ENCODE data around the gene KCNK7. TPM values are rescaled to one million over a fixed set of nuclear protein-coding genes. Genes with fewer than 3 reads are reported as not detected.
A peak's percentile ranks its signal among the peaks of the same experiment; 100 is the strongest.

Gene KCNK7
- total RNA-seq, 1 donor from 2014 or later = 1.3 TPM

GRCh38 chr11:65555693-65556231 is 39.8 kb downstream of the KCNK7 start:
- ATAC-seq (no peak), DNase-seq (no peak)
- Histone ChIP-seq H3K9me3 (no peaks in the 10 kb centered on the region), H3K36me3 (no peaks in the 10 kb centered on the region), H3K4me1 (peaks cover 46% of the 10 kb centered on the region), H3K4me3 (no peak overlapping the region), H3K27ac (no peak overlapping the region), H3K27me3 (no peaks in the 10 kb centered on the region)
- intact Hi-C loops (cut with DNase I) = no loop called here
- TF ChIP-seq CTCF (IDR thresholded peaks at IDR 0.05) = no peak

GRCh38 chr11:65554842-65555430 is 40.7 kb downstream of the KCNK7 start:
- ATAC-seq (no peak), DNase-seq (no peak)
- no peak overlapping the region for H3K4me3 ChIP-seq
- no peak for TF ChIP-seq CTCF (IDR thresholded peaks at IDR 0.05)
- no peak overlapping the region for H3K27ac ChIP-seq
- intact Hi-C loops (cut with DNase I) = no loop called here
- H3K36me3 ChIP-seq = no peaks in the 10 kb centered on the region
- H3K27me3 ChIP-seq = no peaks in the 10 kb centered on the region
- no peaks in the 10 kb centered on the region for H3K9me3 ChIP-seq
- H3K4me1 ChIP-seq = peaks cover 38% of the 10 kb centered on the region

- Histone ChIP-seq H3K4me1 (peaks cover 31% of the 10 kb centered on the region), H3K27ac (no peak overlapping the region), H3K36me3 (peaks cover 2% of the 10 kb centered on the region), H3K9me3 (no peaks in the 10 kb centered on the region), H3K4me3 (no peak overlapping the region), H3K27me3 (no peaks in the 10 kb centered on the region)
- TF ChIP-seq CTCF (IDR thresholded peaks at IDR 0.05) = no peak
- DNase-seq (no peak), ATAC-seq (no peak)
- intact Hi-C loops (cut with DNase I) = no loop called here
Observed at GRCh38 chr11:65554057-65554818, 41.4 kb downstream of the KCNK7 start.

GRCh38 chr11:65553301-65554001 is 42.1 kb downstream of the KCNK7 start:
- DNase-seq = no peak
- H3K9me3 ChIP-seq = no peaks in the 10 kb centered on the region
- peaks cover 6% of the 10 kb centered on the region for H3K36me3 ChIP-seq
- intact Hi-C loops (cut with DNase I) = no loop called here
- no peak overlapping the region for H3K27ac ChIP-seq
- no peaks in the 10 kb centered on the region for H3K27me3 ChIP-seq
- H3K4me1 ChIP-seq = peaks cover 25% of the 10 kb centered on the region
- no peak overlapping the region for H3K4me3 ChIP-seq
- peak; percentile 2 for ATAC-seq
- TF ChIP-seq CTCF (IDR thresholded peaks at IDR 0.05) = no peak

GRCh38 chr11:65552388-65552951 is 43.1 kb downstream of the KCNK7 start:
- peak overlapping the region; percentile 24 for H3K27ac ChIP-seq
- no peaks in the 10 kb centered on the region for H3K27me3 ChIP-seq
- DNase-seq (no peak), ATAC-seq (peak; percentile 54)
- no peak overlapping the region for H3K4me3 ChIP-seq
- peaks cover 6% of the 10 kb centered on the region for H3K36me3 ChIP-seq
- TF ChIP-seq CTCF (IDR thresholded peaks at IDR 0.05) = no peak
- peaks cover 24% of the 10 kb centered on the region for H3K4me1 ChIP-seq
- intact Hi-C loops (cut with DNase I) = no loop called here
- no peaks in the 10 kb centered on the region for H3K9me3 ChIP-seq

Measured in upper lobe of right lung (tissue), 1 donor.